ENCODE measurements around the gene GRID2. TPM values are rescaled to one million over a fixed set of nuclear protein-coding genes. Genes with fewer than 3 reads are reported as not detected.

GRID2 gene
- total and polyA plus RNA-seq, 2 of the 13 experiments (the other 11 are each of a cell fraction or from before 2014, with no cell fraction given), result not detected

DNA sequence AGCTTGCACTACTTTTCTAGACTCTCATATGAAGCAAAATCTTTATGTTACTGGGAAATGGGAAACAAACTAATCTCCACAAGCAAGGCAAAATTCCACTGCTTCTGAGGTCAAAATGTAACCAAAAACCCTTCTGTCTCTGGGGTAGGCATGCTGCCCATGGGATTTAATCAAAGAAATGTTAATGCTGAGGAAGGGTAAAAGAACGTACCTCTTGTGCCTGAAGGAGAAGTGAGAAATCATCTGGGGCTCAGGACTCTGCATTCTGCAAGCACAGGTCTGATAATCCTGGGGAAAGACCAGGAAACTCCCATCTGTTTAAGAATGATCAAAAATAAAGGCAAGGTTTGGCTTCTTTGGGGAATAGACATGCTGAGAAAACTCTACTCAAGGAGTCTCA lies 184.7 kb downstream of the GRID2 start (continued):
- TF ChIP-seq, protein P1, sequence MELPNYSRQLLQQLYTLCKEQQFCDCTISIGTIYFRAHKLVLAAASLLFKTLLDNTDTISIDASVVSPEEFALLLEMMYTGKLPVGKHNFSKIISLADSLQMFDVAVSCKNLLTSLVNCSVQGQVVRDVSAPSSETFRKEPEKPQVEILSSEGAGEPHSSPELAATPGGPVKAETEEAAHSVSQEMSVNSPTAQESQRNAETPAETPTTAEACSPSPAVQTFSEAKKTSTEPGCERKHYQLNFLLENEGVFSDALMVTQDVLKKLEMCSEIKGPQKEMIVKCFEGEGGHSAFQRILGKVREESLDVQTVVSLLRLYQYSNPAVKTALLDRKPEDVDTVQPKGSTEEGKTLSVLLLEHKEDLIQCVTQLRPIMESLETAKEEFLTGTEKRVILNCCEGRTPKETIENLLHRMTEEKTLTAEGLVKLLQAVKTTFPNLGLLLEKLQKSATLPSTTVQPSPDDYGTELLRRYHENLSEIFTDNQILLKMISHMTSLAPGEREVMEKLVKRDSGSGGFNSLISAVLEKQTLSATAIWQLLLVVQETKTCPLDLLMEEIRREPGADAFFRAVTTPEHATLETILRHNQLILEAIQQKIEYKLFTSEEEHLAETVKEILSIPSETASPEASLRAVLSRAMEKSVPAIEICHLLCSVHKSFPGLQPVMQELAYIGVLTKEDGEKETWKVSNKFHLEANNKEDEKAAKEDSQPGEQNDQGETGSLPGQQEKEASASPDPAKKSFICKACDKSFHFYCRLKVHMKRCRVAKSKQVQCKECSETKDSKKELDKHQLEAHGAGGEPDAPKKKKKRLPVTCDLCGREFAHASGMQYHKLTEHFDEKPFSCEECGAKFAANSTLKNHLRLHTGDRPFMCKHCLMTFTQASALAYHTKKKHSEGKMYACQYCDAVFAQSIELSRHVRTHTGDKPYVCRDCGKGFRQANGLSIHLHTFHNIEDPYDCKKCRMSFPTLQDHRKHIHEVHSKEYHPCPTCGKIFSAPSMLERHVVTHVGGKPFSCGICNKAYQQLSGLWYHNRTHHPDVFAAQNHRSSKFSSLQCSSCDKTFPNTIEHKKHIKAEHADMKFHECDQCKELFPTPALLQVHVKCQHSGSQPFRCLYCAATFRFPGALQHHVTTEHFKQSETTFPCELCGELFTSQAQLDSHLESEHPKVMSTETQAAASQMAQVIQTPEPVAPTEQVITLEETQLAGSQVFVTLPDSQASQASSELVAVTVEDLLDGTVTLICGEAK (IDR thresholded peaks at IDR 0.05), result no peak
- TF ChIP-seq, protein P1 (CRISPR knock-in tag; IDR thresholded peaks at IDR 0.05), result no peak
- no peak for TF ChIP-seq ASH2L (IDR thresholded peaks at IDR 0.05; ENCODE audit: insufficient read length, low read depth, low read length)
- no peak for TF ChIP-seq ZFP36L1 (CRISPR knock-in tag; IDR thresholded peaks at IDR 0.05)
- no peak for TF ChIP-seq JUND (CRISPR knock-in tag; IDR thresholded peaks at IDR 0.05)
- TF ChIP-seq REXO4 (CRISPR knock-in tag; IDR thresholded peaks at IDR 0.05; ENCODE audit: borderline replicate concordance), result no peak
- TF ChIP-seq, protein P2, sequence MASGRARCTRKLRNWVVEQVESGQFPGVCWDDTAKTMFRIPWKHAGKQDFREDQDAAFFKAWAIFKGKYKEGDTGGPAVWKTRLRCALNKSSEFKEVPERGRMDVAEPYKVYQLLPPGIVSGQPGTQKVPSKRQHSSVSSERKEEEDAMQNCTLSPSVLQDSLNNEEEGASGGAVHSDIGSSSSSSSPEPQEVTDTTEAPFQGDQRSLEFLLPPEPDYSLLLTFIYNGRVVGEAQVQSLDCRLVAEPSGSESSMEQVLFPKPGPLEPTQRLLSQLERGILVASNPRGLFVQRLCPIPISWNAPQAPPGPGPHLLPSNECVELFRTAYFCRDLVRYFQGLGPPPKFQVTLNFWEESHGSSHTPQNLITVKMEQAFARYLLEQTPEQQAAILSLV (CRISPR knock-in tag; IDR thresholded peaks at IDR 0.05; ENCODE audit: borderline replicate concordance), result no peak
- TF ChIP-seq MAFG (CRISPR knock-in tag; IDR thresholded peaks at IDR 0.05), result no peak
- no peak for TF ChIP-seq CBX2 (IDR thresholded peaks at IDR 0.05; ENCODE audit: low read depth, low read length)
- TF ChIP-seq CBX2 (CRISPR knock-in tag; IDR thresholded peaks at IDR 0.05; ENCODE audit: low read depth), result no peak
- TF ChIP-seq HNRNPUL1 (IDR thresholded peaks at IDR 0.05; ENCODE audit: low read depth, low read length), result no peak

Measured in HepG2 (cell line).